Measurements from ENCODE around the gene CLCN6. TPM values are rescaled to one million over a fixed set of nuclear protein-coding genes. Genes with fewer than 3 reads are reported as not detected.

CLCN6 gene
- total RNA-seq, 1 experiment from 2014 or later: 30.4 TPM

DNA sequence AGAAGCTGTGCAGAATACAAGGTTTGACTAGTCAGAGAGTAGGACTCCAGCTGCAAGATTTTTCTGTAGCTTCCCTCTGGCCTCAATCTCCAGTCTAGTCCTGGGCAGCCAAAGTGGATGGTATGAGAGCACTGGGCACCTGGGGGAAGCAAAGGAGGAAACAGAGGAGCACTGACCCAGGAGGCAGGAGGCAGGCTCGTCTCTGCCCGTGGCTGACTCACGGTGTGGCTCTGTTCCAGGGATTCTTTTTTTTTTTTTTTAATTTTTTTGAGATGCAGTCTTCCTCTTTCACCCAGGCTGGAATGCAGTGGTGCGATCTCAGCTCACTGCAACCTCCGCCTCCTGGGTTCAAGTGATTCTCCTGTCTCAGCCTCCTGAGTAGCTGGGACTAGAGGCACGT is 56.9 kb downstream of the CLCN6 start:
- no peak overlapping the region for H3K4me3 ChIP-seq (ENCODE audit: low read depth, low read length)
- Mint-ChIP-seq H3K4me1 (ENCODE audit: low read depth, unreplicated experiment) (peaks cover 8% of the 10 kb centered on the region), H3K4me3 (ENCODE audit: unreplicated experiment) (no peak overlapping the region), H3K9me3 (ENCODE audit: unreplicated experiment) (peaks cover 16% of the 10 kb centered on the region), H3K27me3 (ENCODE audit: insufficient read depth, unreplicated experiment) (no peaks in the 10 kb centered on the region), H3K36me3 (ENCODE audit: insufficient read depth, unreplicated experiment) (peaks cover 13% of the 10 kb centered on the region), H3K27ac (ENCODE audit: unreplicated experiment) (no peak overlapping the region)
- no peak for DNase-seq
- H3K27me3 ChIP-seq (replicated peaks; ENCODE audit: control insufficient read depth, insufficient read depth, low read length): no peaks in the 10 kb centered on the region
- no peaks in the 10 kb centered on the region for H3K36me3 ChIP-seq (ENCODE audit: control insufficient read depth, insufficient read depth, low read length)
- intact Hi-C loops (cut with micrococcal nuclease; ENCODE audit: unreplicated experiment): no loop called here
- H3K4me1 ChIP-seq: peaks cover 12% of the 10 kb centered on the region
- BruUV-seq (replicated peaks): no TSS peak
- ChIA-PET POLR2A (no interaction called here), CTCF (no interaction called here)
- no peaks in the 10 kb centered on the region; the same call in 1 of the 2 replicates for H3K9me3 ChIP-seq
- TF ChIP-seq, protein P1, sequence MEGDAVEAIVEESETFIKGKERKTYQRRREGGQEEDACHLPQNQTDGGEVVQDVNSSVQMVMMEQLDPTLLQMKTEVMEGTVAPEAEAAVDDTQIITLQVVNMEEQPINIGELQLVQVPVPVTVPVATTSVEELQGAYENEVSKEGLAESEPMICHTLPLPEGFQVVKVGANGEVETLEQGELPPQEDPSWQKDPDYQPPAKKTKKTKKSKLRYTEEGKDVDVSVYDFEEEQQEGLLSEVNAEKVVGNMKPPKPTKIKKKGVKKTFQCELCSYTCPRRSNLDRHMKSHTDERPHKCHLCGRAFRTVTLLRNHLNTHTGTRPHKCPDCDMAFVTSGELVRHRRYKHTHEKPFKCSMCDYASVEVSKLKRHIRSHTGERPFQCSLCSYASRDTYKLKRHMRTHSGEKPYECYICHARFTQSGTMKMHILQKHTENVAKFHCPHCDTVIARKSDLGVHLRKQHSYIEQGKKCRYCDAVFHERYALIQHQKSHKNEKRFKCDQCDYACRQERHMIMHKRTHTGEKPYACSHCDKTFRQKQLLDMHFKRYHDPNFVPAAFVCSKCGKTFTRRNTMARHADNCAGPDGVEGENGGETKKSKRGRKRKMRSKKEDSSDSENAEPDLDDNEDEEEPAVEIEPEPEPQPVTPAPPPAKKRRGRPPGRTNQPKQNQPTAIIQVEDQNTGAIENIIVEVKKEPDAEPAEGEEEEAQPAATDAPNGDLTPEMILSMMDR (IDR thresholded peaks at IDR 0.05; ENCODE audit: insufficient read depth in 1 of 2, low read depth in 1 of 2, low read length in 1 of 2, severe bottlenecking in 1 of 2, unreplicated experiment in 1 of 2): no peak

DNA sequence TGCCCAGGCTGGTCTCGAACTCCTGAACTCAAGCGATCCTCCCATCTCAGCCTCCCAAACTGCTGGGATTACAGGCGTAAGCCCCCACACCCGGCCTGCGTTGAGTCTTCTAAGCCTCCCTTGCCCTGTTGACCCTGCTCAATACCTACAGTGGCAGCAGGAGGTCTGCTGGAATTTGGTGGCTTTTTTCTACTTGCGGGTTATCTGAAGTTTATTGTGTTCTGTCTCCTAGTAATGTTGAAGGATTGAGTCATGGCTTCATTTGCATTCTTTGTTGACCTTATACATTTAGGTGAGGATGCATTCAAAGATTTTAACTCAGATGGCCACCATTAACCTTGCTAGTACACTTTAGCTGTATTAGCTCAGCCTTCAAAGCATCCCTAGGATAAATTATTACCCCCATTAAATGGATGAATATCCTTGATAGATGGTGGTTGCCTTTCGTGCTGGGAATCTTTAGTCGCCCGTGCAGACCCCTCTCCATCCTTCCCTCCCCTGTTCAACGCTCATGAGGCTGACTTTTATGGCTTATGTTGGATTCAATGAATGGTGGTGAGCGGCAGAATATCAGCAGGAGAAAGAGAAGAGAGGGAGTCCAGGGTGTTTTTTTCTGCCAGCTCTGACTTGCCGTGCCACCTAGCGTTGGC is 62.5 kb downstream of the CLCN6 start:
- no peaks in the 10 kb centered on the region for H3K9me3 Mint-ChIP-seq (ENCODE audit: unreplicated experiment)
- Histone ChIP-seq H3K27me3 (replicated peaks; ENCODE audit: control insufficient read depth, insufficient read depth, low read length) (no peaks in the 10 kb centered on the region), H3K36me3 (ENCODE audit: control insufficient read depth, insufficient read depth, low read length) (no peaks in the 10 kb centered on the region), H3K9me3 (no peaks in the 10 kb centered on the region), H3K4me3 (ENCODE audit: low read depth, low read length) (no peak overlapping the region), H3K4me1 (no peaks in the 10 kb centered on the region)
- intact Hi-C loops (cut with micrococcal nuclease; ENCODE audit: unreplicated experiment): no loop called here
- H3K4me3 Mint-ChIP-seq (ENCODE audit: unreplicated experiment): no peak overlapping the region
- ChIA-PET CTCF (no interaction called here), POLR2A (no interaction called here)
- TF ChIP-seq, protein P1 (IDR thresholded peaks at IDR 0.05; ENCODE audit: insufficient read depth in 1 of 2, low read depth in 1 of 2, low read length in 1 of 2, severe bottlenecking in 1 of 2, unreplicated experiment in 1 of 2): no peak
- DNase-seq: no peak
- no TSS peak for BruUV-seq (replicated peaks)
- H3K27me3 Mint-ChIP-seq (ENCODE audit: insufficient read depth, unreplicated experiment): no peaks in the 10 kb centered on the region
- H3K36me3 Mint-ChIP-seq (ENCODE audit: insufficient read depth, unreplicated experiment): no peaks in the 10 kb centered on the region
- no peaks in the 10 kb centered on the region for H3K4me1 Mint-ChIP-seq (ENCODE audit: low read depth, unreplicated experiment)
- no peak overlapping the region for H3K27ac Mint-ChIP-seq (ENCODE audit: unreplicated experiment)

DNA sequence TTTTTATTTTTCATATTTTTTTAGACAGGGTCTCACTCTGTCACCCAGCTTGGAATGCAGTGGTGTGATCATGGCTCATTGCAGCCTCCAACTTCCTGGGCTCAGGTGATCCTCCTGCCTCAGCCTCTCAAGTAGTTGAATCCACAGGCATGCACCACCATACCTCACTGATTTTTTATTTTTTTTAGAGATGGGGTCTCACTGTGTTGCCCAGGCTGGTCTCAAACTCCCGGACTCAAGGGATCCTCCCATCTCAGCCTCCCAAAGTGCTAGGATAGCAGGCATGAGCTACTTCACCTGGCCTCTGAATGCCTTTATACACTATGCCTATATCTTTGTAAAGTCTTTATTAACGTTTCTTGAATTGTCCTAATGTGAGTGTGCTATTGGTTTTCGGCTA is 63.1 kb downstream of the CLCN6 start:
- H3K4me3 ChIP-seq (ENCODE audit: low read depth, low read length): no peak overlapping the region
- H3K4me1 Mint-ChIP-seq (ENCODE audit: low read depth, unreplicated experiment): no peaks in the 10 kb centered on the region
- ChIA-PET CTCF (interaction anchor here (1.1 kb wide), 1 partner anchor 10 kb away, joined by 3 read pairs; the partner anchor contains the start of gene NPPB), POLR2A (no interaction called here)
- H3K27me3 ChIP-seq (replicated peaks; ENCODE audit: control insufficient read depth, insufficient read depth, low read length): no peaks in the 10 kb centered on the region
- H3K27me3 Mint-ChIP-seq (ENCODE audit: insufficient read depth, unreplicated experiment): no peaks in the 10 kb centered on the region
- no peak for DNase-seq
- no TSS peak for BruUV-seq (replicated peaks)
- H3K36me3 ChIP-seq (ENCODE audit: control insufficient read depth, insufficient read depth, low read length): no peaks in the 10 kb centered on the region
- H3K36me3 Mint-ChIP-seq (ENCODE audit: insufficient read depth, unreplicated experiment): no peaks in the 10 kb centered on the region
- intact Hi-C loops (cut with micrococcal nuclease; ENCODE audit: unreplicated experiment): no loop called here
- no peaks in the 10 kb centered on the region for H3K9me3 ChIP-seq
- TF ChIP-seq, protein P1 (IDR thresholded peaks at IDR 0.05; ENCODE audit: insufficient read depth in 1 of 2, low read depth in 1 of 2, low read length in 1 of 2, severe bottlenecking in 1 of 2, unreplicated experiment in 1 of 2): no peak
- H3K4me3 Mint-ChIP-seq (ENCODE audit: unreplicated experiment): no peak overlapping the region
- H3K4me1 ChIP-seq: no peaks in the 10 kb centered on the region
- no peak overlapping the region for H3K27ac Mint-ChIP-seq (ENCODE audit: unreplicated experiment)
- no peaks in the 10 kb centered on the region for H3K9me3 Mint-ChIP-seq (ENCODE audit: unreplicated experiment)

All from Caco-2 (cell line).